Activated naive CD8-positive, alpha-beta T cell (primary cell): ENCODE results near the gene STARD10.
A peak's percentile ranks its signal among the peaks of the same experiment; 100 is the strongest.
"Not testable (repeated sequence)": the region's sequence is repeated elsewhere in the genome, so short reads cannot be mapped to it uniquely, and the experiment has no call there.

Source experiments
- H3K27ac Mint-ChIP-seq: one replicate; pipeline ENCODE4 v1.8.0; 2021; ENCODE audit warnings: mixed read lengths
- H3K27me3 Mint-ChIP-seq: one replicate; pipeline ENCODE4 v1.8.0; 2021; ENCODE audit warnings: mixed read lengths
- H3K36me3 Mint-ChIP-seq: one replicate; pipeline ENCODE4 v1.8.0; 2021; ENCODE audit warnings: mixed read lengths
- H3K4me1 Mint-ChIP-seq: one replicate; pipeline ENCODE4 v1.8.0; 2021; ENCODE audit warnings: low read depth, mixed read lengths
- H3K4me3 Mint-ChIP-seq: one replicate; pipeline ENCODE4 v1.8.0; 2021; ENCODE audit warnings: mild to moderate bottlenecking, mixed read lengths
- H3K9me3 Mint-ChIP-seq: one replicate; pipeline ENCODE4 v1.8.0; 2021; ENCODE audit warnings: low read depth, mixed read lengths

STARD10 gene

GRCh38 chr11:72820439-72821139 lies 26.7 kb upstream of the STARD10 start:
- Mint-ChIP-seq H3K36me3 (peaks cover 3% of the 10 kb centered on the region), H3K4me1 (peaks cover 21% of the 10 kb centered on the region), H3K4me3 (no peak overlapping the region)

DNA sequence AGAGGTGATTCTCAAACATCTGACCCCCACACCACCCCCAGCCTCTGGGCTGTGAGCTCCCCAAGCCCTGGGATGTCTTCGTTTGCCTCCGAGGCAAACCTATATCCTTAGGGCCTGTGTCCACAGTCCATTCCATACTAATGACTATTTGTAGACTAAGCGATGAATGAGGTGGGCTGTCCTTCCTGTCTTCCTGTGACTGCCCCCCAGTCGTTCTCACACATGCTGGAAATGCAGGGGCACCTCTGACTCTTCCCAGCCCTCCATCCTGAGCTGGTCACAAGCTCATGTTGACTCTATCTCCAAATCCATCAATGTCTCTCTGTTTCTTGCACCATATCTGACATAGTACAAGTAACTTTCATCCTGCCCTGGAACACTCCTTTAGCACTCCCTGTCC lies 25.1 kb upstream of the STARD10 start:
- Mint-ChIP-seq H3K27ac (peak overlapping the region; percentile 41), H3K36me3 (peaks cover 3% of the 10 kb centered on the region), H3K4me1 (peaks cover 27% of the 10 kb centered on the region), H3K9me3 (no peaks in the 10 kb centered on the region), H3K4me3 (no peak overlapping the region), H3K27me3 (no peaks in the 10 kb centered on the region)

More at GRCh38 chr11:72820439-72821139, 26.7 kb upstream of the STARD10 start:
- Mint-ChIP-seq H3K27me3 (no peaks in the 10 kb centered on the region), H3K27ac (no peak overlapping the region), H3K9me3 (no peaks in the 10 kb centered on the region)

- Mint-ChIP-seq H3K27me3 (no peaks in the 10 kb centered on the region), H3K27ac (peak overlapping the region; percentile 3), H3K4me1 (peaks cover 30% of the 10 kb centered on the region), H3K36me3 (peaks cover 6% of the 10 kb centered on the region), H3K9me3 (no peaks in the 10 kb centered on the region), H3K4me3 (no peak overlapping the region)
Observed at GRCh38 chr11:72817966-72818365, 24.1 kb upstream of the STARD10 start.

GRCh38 chr11:72816404-72816990 lies 22.6 kb upstream of the STARD10 start:
- Mint-ChIP-seq H3K36me3 (peaks cover 6% of the 10 kb centered on the region), H3K4me3 (peak overlapping the region; percentile 98), H3K4me1 (peaks cover 41% of the 10 kb centered on the region), H3K27ac (peak overlapping the region; percentile 46), H3K9me3 (no peaks in the 10 kb centered on the region), H3K27me3 (no peaks in the 10 kb centered on the region)

DNA sequence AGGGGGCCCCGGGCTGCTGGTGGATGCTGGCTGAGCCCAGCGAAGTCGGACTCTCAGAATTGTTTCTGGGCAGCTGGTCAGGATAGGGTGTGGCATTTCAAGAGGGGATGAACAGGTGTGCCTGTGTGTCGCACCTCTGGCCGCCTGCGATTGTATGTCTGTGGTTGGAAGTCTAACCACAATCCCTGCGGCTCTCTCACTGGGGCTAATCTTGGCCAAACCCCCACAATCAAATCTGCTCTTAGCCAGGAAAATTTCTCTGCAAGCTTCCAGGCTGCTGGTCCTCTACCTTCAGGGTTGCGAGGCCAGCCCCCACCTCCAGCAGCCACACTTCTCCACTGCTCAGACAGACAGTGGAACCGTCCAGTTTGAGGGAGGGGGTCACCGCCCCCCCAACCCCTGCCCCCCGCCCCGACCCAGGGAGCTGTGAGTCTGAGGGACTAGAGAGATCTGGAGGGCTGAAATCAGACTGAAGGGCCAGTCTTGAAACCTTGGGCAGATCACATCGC lies 21.3 kb upstream of the STARD10 start:
- no peaks in the 10 kb centered on the region for H3K9me3 Mint-ChIP-seq
- peaks cover 39% of the 10 kb centered on the region for H3K4me1 Mint-ChIP-seq
- peak overlapping the region; percentile 97 for H3K27ac Mint-ChIP-seq
- H3K36me3 Mint-ChIP-seq, result peaks cover 10% of the 10 kb centered on the region
- no peaks in the 10 kb centered on the region for H3K27me3 Mint-ChIP-seq
- peak overlapping the region; percentile 98 for H3K4me3 Mint-ChIP-seq

DNA sequence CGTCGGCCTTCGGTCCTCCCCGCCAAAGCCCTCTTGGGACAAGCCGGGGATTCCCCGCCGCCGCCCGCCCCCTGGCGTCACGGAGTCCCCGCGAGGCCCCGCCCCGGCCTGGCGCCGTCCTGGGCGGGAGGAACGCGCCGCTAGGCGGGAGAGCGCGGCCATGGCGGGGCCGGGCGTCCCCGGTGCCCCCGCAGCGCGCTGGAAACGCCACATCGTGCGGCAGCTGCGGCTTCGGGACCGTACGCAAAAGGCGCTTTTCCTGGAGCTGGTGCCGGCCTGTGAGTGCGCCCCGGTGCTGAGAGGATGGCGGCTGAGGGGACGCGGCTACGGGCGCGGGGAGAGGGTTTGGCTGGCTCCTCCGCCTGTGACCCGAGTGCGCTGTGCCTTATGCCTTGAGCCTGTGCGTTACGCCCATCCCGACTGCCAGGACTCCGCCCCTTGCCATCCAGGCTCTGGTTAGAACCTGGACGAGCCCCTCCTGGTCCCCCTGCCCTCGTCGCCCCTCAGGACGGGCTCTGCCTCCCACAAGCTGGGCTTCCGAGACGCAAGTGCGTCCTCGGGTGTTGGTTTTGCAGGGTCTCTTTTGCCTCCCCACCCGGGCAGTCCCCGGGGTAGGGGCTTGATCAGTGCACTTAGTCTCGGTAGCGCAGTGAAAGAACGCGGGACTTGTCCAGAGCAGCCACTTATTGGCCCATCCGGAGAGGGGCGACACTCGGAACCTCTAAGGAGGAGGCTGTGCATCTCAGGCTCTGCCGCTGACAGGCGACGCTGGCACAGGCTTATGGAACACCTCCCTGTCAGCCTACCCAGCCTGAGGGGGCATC lies 20.7 kb upstream of the STARD10 start, which contains the start of gene ATG16L2:
ATG16L2 (plus strand) TSS at position 126 of the 824 bp plus-strand sequence; CDS start at position 161, 35 bp downstream.
- H3K4me1 Mint-ChIP-seq, result peaks cover 38% of the 10 kb centered on the region
- peak within 1 kb of the TSS; percentile 100 for H3K4me3 Mint-ChIP-seq
- H3K27ac Mint-ChIP-seq, result peak within 1 kb of the TSS; percentile 99
- H3K36me3 Mint-ChIP-seq, result peaks cover 10% of the 10 kb centered on the region
- no peaks in the 10 kb centered on the region for H3K27me3 Mint-ChIP-seq
- H3K9me3 Mint-ChIP-seq, result no peaks in the 10 kb centered on the region

DNA sequence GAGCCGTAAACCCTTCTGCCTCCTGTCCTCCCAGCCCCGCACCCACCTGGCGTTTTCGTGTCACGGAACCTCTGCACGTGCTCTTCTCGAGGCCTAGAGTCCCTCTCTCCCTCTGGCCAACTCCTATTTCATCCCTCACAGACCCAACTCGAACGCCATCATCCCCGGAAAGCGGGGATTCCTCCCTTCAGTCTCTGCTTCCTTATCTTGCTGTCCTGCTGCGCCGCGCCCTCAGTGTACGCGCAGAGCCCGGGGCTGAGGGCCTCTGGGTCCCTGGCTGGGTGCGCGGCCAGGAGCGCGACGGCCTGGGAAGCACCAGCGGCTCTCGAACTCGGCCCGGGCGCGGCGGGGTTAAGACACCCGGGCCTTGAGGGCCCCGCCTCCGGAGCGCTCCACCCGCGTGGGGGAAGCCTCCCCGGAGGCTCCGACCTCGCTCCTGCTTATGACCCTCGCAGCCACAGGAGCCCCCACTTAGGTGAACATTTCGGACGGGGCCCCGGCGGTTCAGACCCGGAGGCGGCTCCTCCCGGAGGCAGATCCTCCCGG lies 20.0 kb upstream of the STARD10 start:
- Mint-ChIP-seq H3K4me3 (peak overlapping the region; percentile 100), H3K27ac (peak overlapping the region; percentile 99), H3K27me3 (no peaks in the 10 kb centered on the region), H3K4me1 (peaks cover 36% of the 10 kb centered on the region), H3K36me3 (peaks cover 7% of the 10 kb centered on the region), H3K9me3 (no peaks in the 10 kb centered on the region)

DNA sequence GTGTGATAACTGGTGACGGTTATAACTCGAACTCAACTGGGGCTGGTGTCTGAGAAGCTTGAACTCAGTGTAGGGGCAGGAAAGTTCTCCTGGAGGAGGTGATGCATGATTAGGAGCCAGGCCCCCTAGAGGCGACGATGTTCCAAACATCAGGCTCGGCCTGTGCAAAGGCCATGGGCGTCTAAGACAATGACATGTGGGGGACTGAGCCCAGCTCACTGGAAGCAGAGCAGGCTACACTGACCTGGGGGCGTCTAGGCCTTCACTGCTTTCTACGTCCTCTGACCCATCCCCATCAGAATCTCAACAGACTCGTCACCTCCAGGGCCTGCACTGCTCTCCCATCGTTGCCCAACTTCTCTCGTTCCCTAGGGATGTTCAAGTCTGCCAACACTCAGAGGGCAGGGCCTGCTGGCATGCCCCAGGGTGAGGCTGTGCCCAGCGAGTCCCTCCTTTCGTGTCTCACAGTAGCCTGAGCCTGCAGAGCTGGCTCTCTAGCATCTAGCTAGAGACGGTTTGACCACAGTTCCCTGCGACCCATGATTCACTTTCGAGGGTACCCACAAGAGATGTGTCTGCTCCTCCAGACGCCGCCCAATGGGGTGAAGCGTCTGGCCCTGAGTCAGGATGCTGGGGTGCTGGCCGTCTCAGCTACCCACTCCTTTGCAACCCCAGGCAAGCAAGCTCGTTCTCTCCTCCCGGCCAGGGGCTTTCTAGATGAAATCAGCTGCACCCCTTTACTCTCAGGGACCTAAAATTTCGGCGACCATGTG lies 19.3 kb upstream of the STARD10 start:
- H3K4me3 Mint-ChIP-seq, result peak overlapping the region; percentile 100

GRCh38 chr11:72812604-72812966 lies 18.7 kb upstream of the STARD10 start:
- Mint-ChIP-seq H3K9me3 (no peaks in the 10 kb centered on the region), H3K4me1 (peaks cover 36% of the 10 kb centered on the region), H3K27me3 (no peaks in the 10 kb centered on the region), H3K27ac (peak overlapping the region; percentile 99), H3K36me3 (peaks cover 9% of the 10 kb centered on the region), H3K4me3 (peak overlapping the region; percentile 100)

More for the DNA sequence above, 19.3 kb upstream of the STARD10 start:
- Mint-ChIP-seq H3K36me3 (peaks cover 9% of the 10 kb centered on the region), H3K4me1 (peaks cover 36% of the 10 kb centered on the region), H3K9me3 (no peaks in the 10 kb centered on the region), H3K27ac (peak overlapping the region; percentile 99), H3K27me3 (no peaks in the 10 kb centered on the region)

DNA sequence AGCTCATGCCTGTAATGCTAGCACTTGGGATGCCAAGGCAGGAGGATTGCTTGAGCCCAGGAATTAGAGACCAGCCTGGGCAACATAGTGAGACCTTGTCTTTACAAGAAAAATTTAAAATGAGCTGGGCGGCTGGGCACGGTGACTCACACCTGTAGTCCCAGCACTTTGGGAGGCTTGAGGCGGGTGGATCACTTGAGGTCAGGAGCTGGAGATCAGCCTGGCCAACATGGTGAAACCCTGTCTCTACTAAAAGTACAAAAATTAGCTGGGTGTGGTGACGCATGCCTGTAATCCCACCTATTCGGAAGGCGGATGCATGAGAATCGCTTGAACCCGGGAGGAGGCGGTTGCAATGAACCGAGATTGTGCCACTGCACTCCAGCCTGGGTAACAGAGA lies 17.8 kb upstream of the STARD10 start:
- not testable (repeated sequence) for H3K27ac Mint-ChIP-seq, H3K36me3 Mint-ChIP-seq, H3K9me3 Mint-ChIP-seq, H3K27me3 Mint-ChIP-seq
- peak overlapping the region; percentile 100 for H3K4me3 Mint-ChIP-seq
- H3K4me1 Mint-ChIP-seq, result peaks cover 33% of the 10 kb centered on the region

- Mint-ChIP-seq H3K4me1 (peaks cover 18% of the 10 kb centered on the region), H3K9me3 (no peaks in the 10 kb centered on the region), H3K27ac (no peak overlapping the region), H3K4me3 (no peak overlapping the region), H3K27me3 (no peaks in the 10 kb centered on the region), H3K36me3 (peaks cover 9% of the 10 kb centered on the region)
Observed at GRCh38 chr11:72808331-72808798, 14.5 kb upstream of the STARD10 start.

DNA sequence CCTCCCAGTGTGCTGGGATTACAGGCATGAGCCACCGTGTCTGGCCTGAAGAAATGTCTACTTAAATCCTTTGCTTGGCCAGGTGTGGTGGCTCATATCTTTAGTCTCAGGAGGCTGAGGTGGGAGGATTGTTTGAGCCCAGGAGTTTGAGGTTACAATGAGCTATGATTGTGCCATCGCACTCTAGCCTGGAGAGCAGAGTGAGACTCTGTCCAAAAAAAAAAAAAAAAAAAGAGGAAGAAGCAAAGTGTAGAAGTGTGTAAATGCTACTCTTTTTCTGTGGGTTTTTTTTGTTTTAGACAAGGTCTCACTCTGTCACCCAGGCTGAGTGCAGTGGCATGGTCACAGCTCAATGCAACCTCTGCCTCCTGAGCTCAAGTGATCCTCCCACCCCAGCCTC lies 13.9 kb upstream of the STARD10 start:
- Mint-ChIP-seq H3K36me3 (peaks cover 5% of the 10 kb centered on the region), H3K4me1 (peaks cover 13% of the 10 kb centered on the region), H3K4me3 (no peak overlapping the region), H3K27ac (no peak overlapping the region), H3K9me3 (no peaks in the 10 kb centered on the region), H3K27me3 (no peaks in the 10 kb centered on the region)

DNA sequence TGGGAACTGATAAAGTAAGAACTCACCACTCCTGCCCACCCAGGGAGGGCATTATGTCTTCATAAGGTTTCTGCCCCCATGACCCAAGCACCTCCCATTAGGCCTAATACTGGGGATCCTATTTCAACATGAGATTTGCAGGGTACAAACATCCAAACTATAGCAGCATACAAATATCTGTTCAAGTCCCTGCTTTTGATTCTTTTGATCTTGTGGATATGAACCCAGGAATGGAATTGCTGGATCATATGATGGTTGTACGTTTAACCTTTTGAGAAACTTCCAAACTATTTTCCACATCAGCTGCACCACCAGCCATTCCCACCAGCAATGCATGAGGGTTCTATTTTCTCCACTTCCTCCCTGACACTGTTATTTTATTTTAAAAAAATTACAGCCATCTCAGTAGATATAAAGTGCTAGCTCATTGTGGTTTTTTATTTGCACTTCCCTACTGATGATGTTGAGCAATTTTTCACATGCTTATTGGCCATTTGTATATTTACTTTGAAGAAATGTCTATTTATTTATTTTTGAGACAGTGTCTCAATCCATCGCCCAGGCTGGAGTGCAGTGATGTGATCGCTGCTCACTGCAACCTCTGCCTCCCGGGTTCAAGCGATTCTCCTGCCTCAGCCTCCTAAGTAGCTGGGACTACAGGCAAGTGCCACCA lies 13.3 kb upstream of the STARD10 start:
- H3K9me3 Mint-ChIP-seq, result no peaks in the 10 kb centered on the region
- no peaks in the 10 kb centered on the region for H3K27me3 Mint-ChIP-seq
- no peak overlapping the region for H3K4me3 Mint-ChIP-seq
- H3K36me3 Mint-ChIP-seq, result peaks cover 5% of the 10 kb centered on the region
- peaks cover 9% of the 10 kb centered on the region for H3K4me1 Mint-ChIP-seq
- no peak overlapping the region for H3K27ac Mint-ChIP-seq

DNA sequence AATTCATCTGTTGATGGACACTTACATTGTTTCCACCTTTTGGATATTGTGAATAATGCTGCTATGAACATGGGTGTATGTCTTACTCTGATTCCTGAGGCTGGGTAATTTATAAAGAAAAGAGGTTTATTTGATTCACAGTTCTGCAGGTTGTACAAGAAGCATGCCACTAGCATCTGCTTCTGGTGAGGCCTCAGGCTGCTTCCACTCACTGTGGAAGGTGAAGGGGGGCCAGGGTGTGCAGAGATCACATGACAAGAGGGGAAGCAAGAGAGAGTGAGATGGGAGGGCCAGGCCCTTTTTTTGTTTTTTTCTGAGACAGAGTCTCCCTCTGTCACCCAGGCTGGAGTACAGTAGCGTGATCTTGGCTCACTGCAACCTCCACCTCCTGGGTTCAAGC lies 12.5 kb upstream of the STARD10 start:
- H3K9me3 Mint-ChIP-seq, H3K4me3 Mint-ChIP-seq, H3K4me1 Mint-ChIP-seq, H3K27ac Mint-ChIP-seq, H3K27me3 Mint-ChIP-seq, H3K36me3 Mint-ChIP-seq: not testable (repeated sequence)
